Measurements from ENCODE around the gene EEF1AKMT4.

EEF1AKMT4 gene

GRCh38 chr3:184249412-184250166 lies at the start of gene EEF1AKMT4:
Gene EEF1AKMT4 (plus strand): TSS chr3:184249672. CDS start chr3:184249695, 23 bp downstream.
- Histone ChIP-seq H3K4me3 (ENCODE audit: low read depth, low read length) (peak within 1 kb of the TSS; percentile 60), H3K9me3 (ENCODE audit: severe bottlenecking) (no peaks in the 10 kb centered on the region), H3K27me3 (ENCODE audit: insufficient read depth, low read depth, severe bottlenecking) (no peaks in the 10 kb centered on the region), H3K27ac (peak within 1 kb of the TSS; percentile 86), H3K36me3 (peaks cover 3% of the 10 kb centered on the region; the same call in 1 of the 2 replicates)
- DNase-seq, result peak; percentile 98
- TF ChIP-seq CTCF (IDR thresholded peaks at IDR 0.05; ENCODE audit: low read depth, low read length), result peak; percentile 52

GRCh38 chr3:184200825-184201224 lies 48.6 kb upstream of the EEF1AKMT4 start:
- Histone ChIP-seq H3K27me3 (ENCODE audit: insufficient read depth, low read depth, severe bottlenecking) (no peaks in the 10 kb centered on the region), H3K9me3 (ENCODE audit: severe bottlenecking) (no peaks in the 10 kb centered on the region)

GRCh38 chr3:184203526-184203925 lies 45.9 kb upstream of the EEF1AKMT4 start:
- Histone ChIP-seq H3K36me3 (no peaks in the 10 kb centered on the region), H3K27me3 (ENCODE audit: insufficient read depth, low read depth, severe bottlenecking) (no peaks in the 10 kb centered on the region), H3K27ac (no peak overlapping the region), H3K9me3 (ENCODE audit: severe bottlenecking) (no peaks in the 10 kb centered on the region), H3K4me3 (ENCODE audit: low read depth, low read length) (no peak overlapping the region)
- TF ChIP-seq CTCF (IDR thresholded peaks at IDR 0.05; ENCODE audit: low read depth, low read length), result no peak
- no peak for DNase-seq

More at GRCh38 chr3:184200825-184201224, 48.6 kb upstream of the EEF1AKMT4 start:
- Histone ChIP-seq H3K4me3 (ENCODE audit: low read depth, low read length) (no peak overlapping the region), H3K36me3 (peaks cover 6% of the 10 kb centered on the region), H3K27ac (no peak overlapping the region)
- no peak for TF ChIP-seq CTCF (IDR thresholded peaks at IDR 0.05; ENCODE audit: low read depth, low read length)
- no peak for DNase-seq

- Histone ChIP-seq H3K36me3 (no peaks in the 10 kb centered on the region), H3K27me3 (ENCODE audit: insufficient read depth, low read depth, severe bottlenecking) (no peaks in the 10 kb centered on the region), H3K4me3 (ENCODE audit: low read depth, low read length) (no peak overlapping the region), H3K9me3 (ENCODE audit: severe bottlenecking) (no peaks in the 10 kb centered on the region), H3K27ac (no peak overlapping the region)
- no peak for DNase-seq
- TF ChIP-seq CTCF (IDR thresholded peaks at IDR 0.05; ENCODE audit: low read depth, low read length), result no peak
These were observed 40.1 kb upstream of the EEF1AKMT4 start for GRCh38 chr3:184209146-184209923.

GRCh38 chr3:184211297-184211696 lies 38.2 kb upstream of the EEF1AKMT4 start:
- TF ChIP-seq CTCF (IDR thresholded peaks at IDR 0.05; ENCODE audit: low read depth, low read length), result no peak
- Histone ChIP-seq H3K4me3 (ENCODE audit: low read depth, low read length) (no peak overlapping the region), H3K27ac (no peak overlapping the region)

More at GRCh38 chr3:184211297-184211696, 38.2 kb upstream of the EEF1AKMT4 start:
- DNase-seq, result no peak
- H3K36me3 ChIP-seq, result no peaks in the 10 kb centered on the region
- H3K27me3 ChIP-seq (ENCODE audit: insufficient read depth, low read depth, severe bottlenecking), result no peaks in the 10 kb centered on the region
- H3K9me3 ChIP-seq (ENCODE audit: severe bottlenecking), result no peaks in the 10 kb centered on the region

Measured in WERI-Rb-1 (cell line).